C4-2B (cell line): ENCODE measurements around the gene TMEM158.

ENCODE experiments used
- ZFX ChIP-seq: fragments of 450-650 bp; IDR thresholded peaks from 2 replicates; pipeline ENCODE4 v1.6.1; 2017
- TF ChIP-seq, protein P1 (sequence below): fragments of 450-650 bp; conservative IDR thresholded peaks from 2 replicates; pipeline ENCODE4 v1.5.1; 2017; ENCODE audit warnings: mild to moderate bottlenecking

DNA sequence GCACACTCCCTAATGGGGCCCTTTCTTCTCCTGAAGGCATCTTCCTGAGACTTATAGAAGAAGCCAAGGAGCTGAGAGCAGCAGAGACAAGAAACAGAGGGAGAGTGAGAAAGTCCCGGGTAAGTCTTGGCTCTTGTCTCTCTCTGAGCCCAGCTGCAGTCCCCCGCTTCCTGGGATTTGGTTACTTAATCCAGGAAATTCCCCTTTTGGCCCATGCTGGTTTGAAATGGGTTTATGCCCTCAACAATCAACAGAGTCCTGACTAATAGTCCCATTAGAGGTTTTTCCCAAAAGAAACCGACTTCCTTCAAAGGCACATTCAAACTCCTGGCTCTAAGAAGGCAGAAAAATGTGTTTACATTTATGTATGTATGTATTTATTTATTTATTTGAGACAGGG, 22.0 kb downstream of the TMEM158 start:
- TF ChIP-seq, protein P1, sequence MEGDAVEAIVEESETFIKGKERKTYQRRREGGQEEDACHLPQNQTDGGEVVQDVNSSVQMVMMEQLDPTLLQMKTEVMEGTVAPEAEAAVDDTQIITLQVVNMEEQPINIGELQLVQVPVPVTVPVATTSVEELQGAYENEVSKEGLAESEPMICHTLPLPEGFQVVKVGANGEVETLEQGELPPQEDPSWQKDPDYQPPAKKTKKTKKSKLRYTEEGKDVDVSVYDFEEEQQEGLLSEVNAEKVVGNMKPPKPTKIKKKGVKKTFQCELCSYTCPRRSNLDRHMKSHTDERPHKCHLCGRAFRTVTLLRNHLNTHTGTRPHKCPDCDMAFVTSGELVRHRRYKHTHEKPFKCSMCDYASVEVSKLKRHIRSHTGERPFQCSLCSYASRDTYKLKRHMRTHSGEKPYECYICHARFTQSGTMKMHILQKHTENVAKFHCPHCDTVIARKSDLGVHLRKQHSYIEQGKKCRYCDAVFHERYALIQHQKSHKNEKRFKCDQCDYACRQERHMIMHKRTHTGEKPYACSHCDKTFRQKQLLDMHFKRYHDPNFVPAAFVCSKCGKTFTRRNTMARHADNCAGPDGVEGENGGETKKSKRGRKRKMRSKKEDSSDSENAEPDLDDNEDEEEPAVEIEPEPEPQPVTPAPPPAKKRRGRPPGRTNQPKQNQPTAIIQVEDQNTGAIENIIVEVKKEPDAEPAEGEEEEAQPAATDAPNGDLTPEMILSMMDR = no peak
- TF ChIP-seq ZFX = no peak
